IMR-90 (cell line): ENCODE results near the gene CAMK4. TPM values are rescaled to one million over a fixed set of nuclear protein-coding genes. Genes with fewer than 3 reads are reported as not detected.

Source experiments
- ATAC-seq: fragments of 200-7000 bp; cut with Tn5 transposase; 2 replicates; pipeline ENCODE4 v1.9.1; 2020; ENCODE audit warnings: low read depth, mild to moderate bottlenecking, moderate library complexity
- BruUV-seq: library from RNA; stranded (reverse); fragments of 400-500 nt; replicated peaks from 2 replicates; lab custom pipeline; 2021; lab: Mats Ljungman, UMichigan
- CTCF ChIA-PET: fragments of 300-600 bp; formaldehyde crosslinking; extraction: SDS; loops from one replicate; lab custom pipeline; 2021; ENCODE audit warnings: antibody characterized with exemption; lab: Yijun Ruan, JAX
- POLR2A ChIA-PET: fragments of 300-600 bp; sonication (Branson Sonifier 250); formaldehyde crosslinking; loops from one replicate; lab custom pipeline; 2022; ENCODE audit warnings: antibody characterized with exemption; ENCODE audit not compliant: unreplicated experiment; lab: Charles Lee
- DNase-seq: peaks from one replicate; pipeline ENCODE4 v3.0.0; 2013
- H2AFZ ChIP-seq: replicated peaks from 2 replicates; pipeline ENCODE3; 2013; ENCODE audit warnings: low read length, mild to moderate bottlenecking; ENCODE audit not compliant: poor library complexity
- H2AK5ac ChIP-seq: 2 replicates; pipeline ENCODE4 v1.6.1; 2013; ENCODE audit warnings: low read depth, low read length, inconsistent platforms
- H2AK9ac ChIP-seq: replicated peaks from 2 replicates; pipeline ENCODE3; 2013; ENCODE audit warnings: mild to moderate bottlenecking, low read depth, low read length, moderate library complexity; ENCODE audit not compliant: poor library complexity
- H2BK120ac ChIP-seq: 2 replicates; pipeline ENCODE4 v1.6.1; 2013; ENCODE audit warnings: low read depth, low read length, inconsistent platforms
- H2BK15ac ChIP-seq: 3 replicates; pipeline ENCODE4 v1.6.1; 2013; ENCODE audit warnings: low read depth, low read length, inconsistent platforms
- H2BK20ac ChIP-seq: 2 replicates; pipeline ENCODE4 v1.6.1; 2013; ENCODE audit warnings: low read depth, mild to moderate bottlenecking, inconsistent platforms, low read length, moderate library complexity
- H2BK5ac ChIP-seq: 2 replicates; pipeline ENCODE4 v1.6.1; 2013; ENCODE audit warnings: mild to moderate bottlenecking, low read depth, low read length, inconsistent platforms; ENCODE audit not compliant: poor library complexity, severe bottlenecking
- H3K14ac ChIP-seq: replicated peaks from 2 replicates; pipeline ENCODE4 v1.6.1; 2013; ENCODE audit warnings: low read depth, low read length, inconsistent platforms
- H3K18ac ChIP-seq: 2 replicates; pipeline ENCODE4 v1.6.1; 2013; ENCODE audit warnings: low read depth, low read length, control low read depth
- H3K23ac ChIP-seq: 2 replicates; pipeline ENCODE4 v1.6.1; 2013; ENCODE audit warnings: low read depth, low read length, inconsistent platforms
- H3K27ac ChIP-seq: 2 replicates; pipeline ENCODE4 v1.5.1; 2013; ENCODE audit warnings: mild to moderate bottlenecking, control low read depth, low read length; ENCODE audit not compliant: insufficient read depth
- H3K27me3 ChIP-seq: 2 replicates; pipeline ENCODE4 v1.6.1; 2013; ENCODE audit warnings: low read length; ENCODE audit not compliant: control insufficient read depth, insufficient read depth
- H3K36me3 ChIP-seq: 2 replicates; pipeline ENCODE4 v1.6.1; 2013; ENCODE audit warnings: low read length, mixed read lengths; ENCODE audit not compliant: control insufficient read depth, insufficient read depth
- H3K4ac ChIP-seq: 2 replicates; pipeline ENCODE4 v1.6.1; 2013; ENCODE audit warnings: low read depth, low read length, inconsistent platforms
- H3K4me1 ChIP-seq: 2 replicates; pipeline ENCODE4 v1.6.1; 2013; ENCODE audit warnings: low read length, mixed read lengths; ENCODE audit not compliant: control insufficient read depth, insufficient read depth
- H3K4me2 ChIP-seq: 2 replicates; pipeline ENCODE4 v1.6.1; 2013; ENCODE audit warnings: low read depth, mild to moderate bottlenecking, control low read depth, low read length, moderate library complexity
- H3K4me3 ChIP-seq: 2 replicates; pipeline ENCODE4 v1.5.1; 2013; ENCODE audit warnings: low read depth, mild to moderate bottlenecking, control low read depth, low read length, moderate library complexity; ENCODE audit not compliant: insufficient read depth
- H3K56ac ChIP-seq: 2 replicates; pipeline ENCODE4 v1.6.1; 2013; ENCODE audit warnings: low read length, inconsistent platforms; ENCODE audit not compliant: insufficient read depth; ENCODE audit errors: extremely low read depth
- H3K79me1 ChIP-seq, 2 experiments: 2 replicates each; pipeline ENCODE4 v1.6.1; 2013; ENCODE audit warnings: low read length in 2 of 2, inconsistent platforms in 1 of 2, low read depth in 1 of 2
- H3K9ac ChIP-seq: 2 replicates; pipeline ENCODE4 v1.6.1; 2013; ENCODE audit warnings: low read depth, low read length, control low read depth
- H3K9me1 ChIP-seq: 2 replicates; pipeline ENCODE4 v1.6.1; 2013; ENCODE audit warnings: low read length, inconsistent platforms; ENCODE audit not compliant: insufficient read depth
- H3K9me3 ChIP-seq: 2 replicates; pipeline ENCODE4 v1.6.1; 2013; ENCODE audit warnings: low read length; ENCODE audit not compliant: control insufficient read depth, insufficient read depth
- H4K20me1 ChIP-seq: 2 replicates; pipeline ENCODE4 v1.6.1; 2013; ENCODE audit warnings: low read length, inconsistent platforms; ENCODE audit not compliant: insufficient read depth
- H4K5ac ChIP-seq: 2 replicates; pipeline ENCODE4 v1.6.1; 2013; ENCODE audit warnings: mild to moderate bottlenecking, low read depth, low read length, control low read depth
- H4K8ac ChIP-seq, 2 experiments: 2 replicates each; pipeline ENCODE4 v1.6.1; 2013; ENCODE audit warnings: low read depth in 2 of 2, low read length in 2 of 2, control low read depth in 1 of 2, inconsistent platforms in 1 of 2
- H4K91ac ChIP-seq: 2 replicates; pipeline ENCODE4 v1.6.1; 2013; ENCODE audit warnings: low read depth, low read length, inconsistent platforms; ENCODE audit not compliant: insufficient read depth
- BHLHE40 ChIP-seq: fragments of 150-350 bp; IDR thresholded peaks from 2 replicates; pipeline ENCODE4 v1.6.1; 2016; ENCODE audit warnings: mild to moderate bottlenecking, low read depth, low read length
- CEBPB ChIP-seq: IDR thresholded peaks from 2 replicates; pipeline ENCODE4 v1.6.1; 2012; ENCODE audit warnings: low read depth, low read length, improper control_type of control experiment
- CHD1 ChIP-seq: IDR thresholded peaks from 2 replicates; pipeline ENCODE4 v1.6.1; 2012; ENCODE audit warnings: low read depth, low read length, improper control_type of control experiment
- CTCF ChIP-seq: conservative IDR thresholded peaks from 2 replicates; pipeline ENCODE4 v1.5.1; 2012; ENCODE audit warnings: mild to moderate bottlenecking, low read depth, low read length, improper control_type of control experiment
- FOS ChIP-seq: fragments of 150-350 bp; IDR thresholded peaks from 2 replicates; pipeline ENCODE4 v1.6.1; 2016; ENCODE audit warnings: low read depth, low read length
- MAFK ChIP-seq: IDR thresholded peaks from 2 replicates; pipeline ENCODE4 v1.6.1; 2012; ENCODE audit warnings: low read depth, low read length, improper control_type of control experiment
- MAZ ChIP-seq: IDR thresholded peaks from 2 replicates; pipeline ENCODE4 v1.6.1; 2012; ENCODE audit warnings: low read depth, mild to moderate bottlenecking, low read length, improper control_type of control experiment, moderate library complexity, borderline replicate concordance
- MXI1 ChIP-seq: IDR thresholded peaks from 2 replicates; pipeline ENCODE4 v1.6.1; 2012; ENCODE audit warnings: low read depth, mild to moderate bottlenecking, low read length, moderate library complexity, borderline replicate concordance
- NFE2L2 ChIP-seq: fragments of 150-350 bp; IDR thresholded peaks from 2 replicates; pipeline ENCODE4 v1.6.1; 2016; ENCODE audit warnings: low read depth, mild to moderate bottlenecking, low read length
- POLR2A ChIP-seq: IDR thresholded peaks from 2 replicates; pipeline ENCODE4 v1.6.1; 2012; ENCODE audit warnings: mild to moderate bottlenecking, low read depth, low read length
- RAD21 ChIP-seq: IDR thresholded peaks from 2 replicates; pipeline ENCODE4 v1.6.1; 2012; ENCODE audit warnings: low read length, improper control_type of control experiment
- RCOR1 ChIP-seq: IDR thresholded peaks from 2 replicates; pipeline ENCODE4 v1.6.1; 2012; ENCODE audit warnings: mild to moderate bottlenecking, low read length, improper control_type of control experiment; ENCODE audit not compliant: insufficient replicate concordance
- RFX5 ChIP-seq: IDR thresholded peaks from 2 replicates; pipeline ENCODE4 v1.8.0; 2012; ENCODE audit warnings: low read depth, mild to moderate bottlenecking, low read length, moderate library complexity
- SMC3 ChIP-seq: fragments of 150-350 bp; IDR thresholded peaks from 2 replicates; pipeline ENCODE4 v1.6.1; 2016; ENCODE audit warnings: low read depth, mild to moderate bottlenecking, antibody characterized with exemption, low read length, moderate library complexity
- USF2 ChIP-seq: fragments of 150-350 bp; IDR thresholded peaks from 2 replicates; pipeline ENCODE4 v1.6.1; 2017; ENCODE audit warnings: mild to moderate bottlenecking, antibody characterized with exemption, low read length, low read depth
- WGBS, 2 experiments: methylation state at CpG; one replicate each; pipeline versions ENCODE4 v1.1.5 to v1.1.7; 2013; ENCODE audit warnings: missing lambda C conversion rate in 2 of 2; ENCODE audit not compliant: insufficient read length in 1 of 2; ENCODE audit errors: extremely low coverage in 2 of 2; 5-methylcytosine and 5-hydroxymethylcytosine counted together
- dilution Hi-C: fragments of 300-500 bp; cut with HindIII; formaldehyde crosslinking; loops from one replicate; pipeline ENCODE4 v1.14.3; 2018; ENCODE audit warnings: low sequenced_read_pairs; ENCODE audit not compliant: unreplicated experiment
- in situ Hi-C: fragments of 300-500 bp; cut with MboI; formaldehyde crosslinking; loops from 3 replicates; pipeline ENCODE4 v1.14.3; 2019; ENCODE audit warnings: low sequenced_read_pairs, inconsistent platforms, mixed read lengths
- intact Hi-C: fragments of 100-400 bp; cut with micrococcal nuclease; formaldehyde crosslinking; loops from 2 replicates; pipeline ENCODE4 v1.10.0; 2022
- polyA plus RNA-seq, 3 experiments: library from polyadenylated mRNA; depleted of rRNA; stranded (reverse); fragments of >200 nt; gene quantifications; 2 replicates each; pipeline ENCODE4 v1.2.3, GENCODE V29; 2012; ENCODE audit warnings: low replicate concordance in 1 of 3
- total RNA-seq: library from RNA; depleted of rRNA; stranded (reverse); fragments of >200 nt; gene quantifications from 2 replicates; pipeline ENCODE4 v1.2.3, GENCODE V29; 2012
- TF ChIP-seq, protein P1 (sequence below): fragments of 150-350 bp; IDR thresholded peaks from 2 replicates; pipeline ENCODE4 v1.6.1; 2016; ENCODE audit warnings: low read depth, mild to moderate bottlenecking, low read length, moderate library complexity, borderline replicate concordance

Gene CAMK4
- total and polyA plus RNA-seq, 2 of the 4 experiments (the other 2 are of a cell fraction) = 3.7 to 4.8 TPM

- Histone ChIP-seq H2AK9ac (no peak overlapping the region), H4K8ac (no peak overlapping the region), H2BK15ac (no peak overlapping the region), H4K91ac (no peak overlapping the region), H3K4me1 (no peaks in the 10 kb centered on the region), H2AK5ac (no peak overlapping the region), H3K18ac (no peak overlapping the region), H3K36me3 (no peaks in the 10 kb centered on the region), H2BK5ac (no peak overlapping the region), H2BK20ac (no peak overlapping the region), H4K5ac (no peak overlapping the region), H3K56ac (no peak overlapping the region), H3K14ac (no peak overlapping the region), H3K4me3 (no peak overlapping the region), H3K27ac (no peak overlapping the region), H3K79me1 (no peaks in the 10 kb centered on the region), H3K4ac (no peak overlapping the region), H3K9me1 (no peaks in the 10 kb centered on the region), H3K9me3 (no peaks in the 10 kb centered on the region), H3K27me3 (no peaks in the 10 kb centered on the region), H2BK120ac (no peak overlapping the region), H4K20me1 (no peaks in the 10 kb centered on the region), H3K23ac (no peak overlapping the region), H2AFZ (no peak overlapping the region), H3K9ac (no peak overlapping the region), H3K4me2 (no peak overlapping the region)
- CTCF ChIA-PET = no interaction called here
- ATAC-seq (no peak), DNase-seq (no peak)
- dilution Hi-C loops (no loop called here), in situ Hi-C loops (no loop called here), intact Hi-C loops (no loop called here)
- POLR2A ChIA-PET = no interaction called here
- BruUV-seq = no TSS peak
- WGBS, 2 experiments = no CpG with 5 or more reads among the region's 2 CpGs
- TF ChIP-seq USF2 (no peak), SMC3 (no peak), CEBPB (no peak), RAD21 (no peak), NFE2L2 (no peak), MAFK (no peak), CTCF (no peak), POLR2A (no peak), CHD1 (no peak), FOS (no peak), MXI1 (no peak), RFX5 (no peak), RCOR1 (no peak), MAZ (no peak), BHLHE40 (no peak)
- TF ChIP-seq, protein P1, sequence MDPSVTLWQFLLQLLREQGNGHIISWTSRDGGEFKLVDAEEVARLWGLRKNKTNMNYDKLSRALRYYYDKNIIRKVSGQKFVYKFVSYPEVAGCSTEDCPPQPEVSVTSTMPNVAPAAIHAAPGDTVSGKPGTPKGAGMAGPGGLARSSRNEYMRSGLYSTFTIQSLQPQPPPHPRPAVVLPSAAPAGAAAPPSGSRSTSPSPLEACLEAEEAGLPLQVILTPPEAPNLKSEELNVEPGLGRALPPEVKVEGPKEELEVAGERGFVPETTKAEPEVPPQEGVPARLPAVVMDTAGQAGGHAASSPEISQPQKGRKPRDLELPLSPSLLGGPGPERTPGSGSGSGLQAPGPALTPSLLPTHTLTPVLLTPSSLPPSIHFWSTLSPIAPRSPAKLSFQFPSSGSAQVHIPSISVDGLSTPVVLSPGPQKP = no peak
These were observed 42.3 kb downstream of the CAMK4 start for GRCh38 chr5:111266491-111266890.
